HG03520 (cell line): ENCODE results near the gene KIAA1614.

ENCODE experiments used
- ATAC-seq: cut with Tn5 transposase; IDR thresholded peaks from one replicate; pipeline ENCODE4 v1.9.1; 2021; ENCODE audit warnings: mild to moderate bottlenecking, moderate library complexity; ENCODE audit not compliant: unreplicated experiment

KIAA1614 gene, protein sequence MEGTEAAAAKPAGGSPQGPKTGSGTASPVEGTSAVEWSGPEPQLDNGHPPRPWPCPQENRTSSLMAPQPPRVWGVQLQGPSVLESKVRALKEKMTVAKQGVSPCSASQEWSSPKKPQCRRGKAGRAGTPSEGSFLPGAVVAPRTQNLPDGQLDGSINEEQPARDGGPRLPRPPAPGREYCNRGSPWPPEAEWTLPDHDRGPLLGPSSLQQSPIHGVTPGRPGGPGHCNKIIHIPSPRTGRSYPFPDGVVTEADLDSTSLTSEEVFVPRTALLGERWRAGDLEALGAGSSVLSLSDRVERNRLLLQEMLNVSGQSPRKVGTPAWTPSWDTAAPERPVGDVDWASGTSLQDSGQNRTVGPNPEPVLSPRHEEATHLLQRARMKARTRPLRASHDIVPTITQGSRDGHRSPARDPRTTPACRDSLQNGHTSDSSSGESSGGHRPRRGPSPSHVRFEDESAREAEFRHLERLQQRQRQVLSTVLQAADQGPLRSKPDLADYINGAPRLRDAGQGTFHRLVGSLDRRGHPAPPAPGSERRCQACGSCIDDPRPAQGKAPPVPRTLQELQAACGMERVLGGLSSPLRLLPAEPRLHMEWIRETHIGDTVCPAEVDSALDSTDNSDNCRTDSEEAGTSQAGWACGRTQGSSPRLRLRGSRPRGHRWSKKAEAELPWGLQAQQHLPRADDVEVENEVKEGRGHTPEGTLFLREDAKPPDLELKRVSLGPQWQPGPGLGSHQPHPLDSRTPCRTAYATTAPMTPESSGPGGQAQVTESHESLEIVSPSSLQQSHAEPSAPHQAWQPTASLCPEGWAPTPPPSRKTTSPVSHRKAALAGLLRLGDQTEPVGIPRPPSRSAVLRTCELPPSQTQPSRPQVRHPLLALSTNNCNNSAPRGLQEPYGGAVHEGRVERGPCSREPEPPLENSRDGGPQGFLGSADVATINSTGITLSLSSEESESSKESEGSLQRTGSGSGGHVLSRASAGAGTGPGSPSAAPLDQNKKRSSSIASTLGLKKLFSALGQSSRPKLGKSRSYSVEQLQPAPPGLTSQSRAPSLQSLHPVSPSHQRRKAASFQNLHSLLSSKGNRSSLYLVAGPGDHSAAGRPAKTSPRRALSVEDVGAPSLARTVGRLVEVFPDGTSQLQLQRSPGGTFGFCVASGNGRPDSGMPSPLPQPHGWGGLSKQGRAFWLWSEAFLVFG

DNA sequence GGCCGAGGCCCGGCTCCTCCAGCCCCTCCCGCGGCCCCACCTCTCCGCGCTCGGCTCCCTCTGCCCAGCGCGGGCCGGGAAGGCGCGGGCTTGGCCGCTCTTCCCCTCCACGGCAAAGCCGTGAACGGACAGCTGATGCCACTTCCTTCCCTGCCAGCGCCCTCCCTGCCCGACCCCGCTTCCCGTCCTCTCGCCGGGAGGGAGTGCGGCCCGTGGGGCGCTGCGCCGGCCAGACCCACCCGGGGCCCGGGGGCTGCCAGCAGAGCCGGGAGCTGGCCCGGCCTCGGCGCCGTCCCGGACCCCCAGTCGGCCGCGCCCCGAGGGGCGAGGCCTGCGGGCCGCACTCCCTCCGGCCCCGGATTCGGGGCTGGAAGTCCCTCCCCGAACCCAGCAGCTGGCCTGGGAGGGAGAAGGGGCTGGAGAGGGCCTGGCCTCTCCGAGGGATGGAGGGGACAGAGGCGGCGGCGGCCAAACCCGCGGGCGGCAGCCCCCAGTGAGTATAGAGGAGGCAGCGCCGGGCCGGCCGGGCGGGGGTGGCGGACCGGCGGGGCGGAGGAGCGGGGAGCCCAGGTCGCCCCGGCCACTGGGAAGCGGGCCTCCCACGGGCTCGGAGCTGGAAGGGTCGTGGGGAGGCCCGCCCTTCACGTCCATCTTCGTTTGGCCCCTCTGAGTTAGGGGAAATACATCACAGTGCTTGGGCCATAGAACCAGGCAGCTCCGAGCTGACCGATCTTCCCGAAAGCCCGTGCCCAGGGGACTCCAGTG, at the start of gene KIAA1614:
TSS of gene KIAA1614 (plus strand) at position 97 of the 765 bp plus-strand sequence. CDS start at position 444, 347 bp downstream.
- no peak for ATAC-seq

DNA sequence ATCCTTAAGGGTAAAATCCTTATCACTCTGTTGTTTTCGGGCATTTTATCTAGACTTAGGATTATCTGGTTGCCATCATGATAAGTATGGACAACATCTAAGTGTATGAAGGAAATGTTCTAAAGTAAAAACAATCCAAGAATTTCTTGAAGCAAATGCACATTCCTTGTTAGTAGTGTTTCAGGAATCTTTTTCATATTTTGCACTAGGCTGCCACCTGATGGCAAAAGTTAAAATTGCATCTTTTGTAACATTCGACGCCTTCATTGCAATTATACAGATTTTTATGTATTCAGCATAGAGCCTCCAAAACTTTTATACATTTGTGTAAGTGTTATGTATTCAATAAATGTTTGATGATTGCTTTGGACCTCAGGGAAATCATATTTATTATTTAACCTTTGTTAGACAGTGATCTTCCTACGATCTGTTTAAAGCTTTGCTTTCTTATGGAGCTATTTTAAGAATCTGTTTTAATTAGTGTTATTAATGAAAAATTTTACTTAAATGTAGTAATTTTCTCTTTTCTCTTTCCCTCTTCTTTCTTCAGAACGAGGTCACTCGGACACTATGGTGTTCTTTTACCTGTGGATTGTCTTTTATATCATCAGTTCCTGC, 49.4 kb upstream of the KIAA1614 start:
- ATAC-seq: no peak

DNA sequence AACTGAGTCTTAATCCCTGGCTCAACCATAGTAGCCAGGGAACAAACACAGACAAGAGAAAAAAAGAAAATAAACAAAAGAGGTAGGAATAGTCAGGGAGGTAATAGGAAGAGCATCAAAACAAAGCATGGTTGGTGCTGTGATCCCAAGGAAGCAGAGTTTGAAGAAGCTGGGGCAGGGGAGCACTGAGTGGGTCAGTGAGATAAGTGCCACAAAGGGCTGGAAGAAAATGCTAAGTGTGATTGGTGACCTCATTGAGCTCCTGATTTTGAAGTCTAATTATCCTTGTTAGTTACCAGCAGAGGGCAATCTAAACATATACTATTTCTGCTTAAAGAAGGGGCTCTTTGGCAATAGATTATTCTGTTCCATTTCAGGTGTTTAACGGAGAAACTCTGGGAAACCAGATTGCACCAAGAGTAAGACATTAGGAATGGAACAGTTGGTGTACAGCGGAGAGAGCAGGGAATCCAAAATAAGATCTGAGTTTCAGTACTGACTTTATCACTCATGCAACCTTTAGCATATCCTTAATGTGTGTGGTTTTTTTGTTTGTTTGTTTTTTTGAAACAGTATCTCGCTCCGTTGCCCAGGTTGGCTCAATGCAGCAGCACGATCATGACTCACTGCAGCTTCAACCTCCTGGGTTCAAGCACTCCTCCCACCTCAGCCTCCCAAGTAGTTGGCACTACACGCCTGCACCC, 30.7 kb upstream of the KIAA1614 start:
- no peak for ATAC-seq

DNA sequence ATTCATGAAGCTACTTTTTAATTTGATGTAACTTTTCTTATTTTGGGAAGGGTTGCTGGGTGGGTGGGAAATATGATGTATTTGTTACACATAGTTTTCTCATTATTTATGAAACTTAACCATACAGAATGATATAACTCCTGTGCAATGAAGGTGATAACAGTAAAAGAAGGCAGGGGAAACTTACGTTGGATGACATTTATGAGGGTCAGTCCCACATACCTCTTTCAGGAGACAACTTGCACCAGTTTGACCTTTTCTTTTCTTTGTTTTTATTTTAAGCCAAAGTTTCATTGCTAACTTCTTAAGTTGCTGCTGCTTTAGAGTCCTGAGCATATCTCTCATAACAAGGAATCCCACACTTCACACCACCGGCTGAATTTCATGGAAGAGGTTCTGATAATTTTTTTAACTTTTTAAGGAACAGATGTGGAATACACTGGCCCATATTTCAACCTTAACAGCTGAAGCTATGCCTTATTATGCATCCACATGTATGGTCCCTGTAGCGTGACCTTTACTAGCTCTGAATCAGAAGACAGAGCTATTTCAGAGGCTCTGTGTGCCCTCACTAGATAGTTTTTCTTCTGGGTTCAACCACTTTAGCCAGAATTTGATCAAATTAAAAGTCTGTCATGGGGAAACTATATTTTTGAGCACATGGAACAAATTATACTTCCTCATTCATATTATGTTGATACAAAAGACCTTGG, 28.0 kb upstream of the KIAA1614 start:
- ATAC-seq: no peak

DNA sequence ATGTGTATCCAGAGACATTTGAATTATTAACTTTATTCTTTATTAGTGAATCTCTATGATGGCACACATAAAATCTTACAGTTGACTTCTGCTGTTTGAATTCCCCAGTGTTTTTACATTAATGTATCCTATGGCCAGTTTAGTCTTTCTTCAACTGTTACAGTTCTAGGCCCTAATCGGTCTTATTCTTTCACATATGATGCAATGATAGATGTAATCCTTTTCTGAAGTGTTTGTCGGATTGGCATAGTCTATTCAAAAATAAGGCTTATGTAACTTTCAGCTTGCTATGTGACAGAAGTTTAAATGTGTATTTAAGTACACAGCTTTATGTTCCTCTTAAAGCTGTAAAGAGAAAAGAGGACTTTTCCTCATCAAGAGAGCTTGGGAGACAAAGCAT, 26.4 kb upstream of the KIAA1614 start:
- ATAC-seq: no peak

DNA sequence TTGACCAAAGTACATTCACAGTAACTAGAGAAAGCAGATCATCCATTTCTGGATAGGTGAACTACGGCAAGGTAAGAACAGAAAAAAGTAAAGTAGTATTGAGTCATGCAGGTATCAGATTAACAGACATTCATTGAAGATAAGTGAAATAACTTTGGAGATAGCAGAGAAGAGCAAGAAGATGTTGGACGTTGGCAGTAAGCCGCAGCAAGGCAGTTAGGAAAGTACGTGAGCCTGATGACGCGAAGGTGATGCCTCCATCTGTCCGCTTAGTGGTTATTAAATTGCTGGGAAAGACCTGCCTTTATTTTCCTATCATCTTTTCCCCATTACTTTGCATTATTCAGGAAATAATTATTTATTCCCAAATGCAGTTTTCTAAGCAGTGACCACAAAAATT, 24.9 kb upstream of the KIAA1614 start:
- ATAC-seq: no peak

DNA sequence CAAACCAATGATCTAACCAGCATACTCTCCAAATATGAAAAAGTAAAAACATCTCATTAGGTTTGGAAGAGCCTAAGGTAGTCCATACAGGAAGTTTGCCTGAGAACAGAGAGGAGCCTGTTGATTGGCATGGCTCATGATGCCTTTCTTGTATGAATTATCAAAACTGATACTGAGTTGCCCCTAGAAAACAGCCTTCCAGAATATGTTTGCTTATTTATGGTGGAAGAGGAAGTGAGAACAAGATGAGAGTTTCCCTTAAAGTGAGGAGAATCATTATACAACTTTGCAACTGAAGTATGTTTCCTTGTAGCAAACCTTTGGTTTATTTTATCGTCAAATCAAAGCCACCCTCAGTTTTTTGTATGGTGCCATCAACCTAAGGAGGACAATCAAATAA, 23.8 kb upstream of the KIAA1614 start:
- no peak for ATAC-seq

DNA sequence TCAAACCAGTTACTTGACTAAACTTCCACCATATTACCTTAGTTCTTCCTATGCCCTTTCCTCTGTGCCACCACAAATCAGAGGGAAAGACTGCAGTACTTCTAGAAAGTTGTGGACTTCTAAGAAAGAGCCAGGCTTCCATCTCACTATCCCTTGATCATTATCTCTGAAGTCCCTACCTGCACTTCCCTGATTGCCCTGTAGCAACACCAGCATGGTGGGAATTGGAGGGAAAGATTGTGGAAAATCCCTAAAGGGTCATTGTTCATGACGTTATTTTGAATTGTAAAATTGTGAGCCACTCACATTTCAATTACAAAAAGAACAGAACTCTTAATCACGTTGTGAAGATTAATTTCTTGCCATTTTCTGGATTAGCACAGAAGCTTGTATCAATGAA, 23.4 kb upstream of the KIAA1614 start:
- no peak for ATAC-seq

DNA sequence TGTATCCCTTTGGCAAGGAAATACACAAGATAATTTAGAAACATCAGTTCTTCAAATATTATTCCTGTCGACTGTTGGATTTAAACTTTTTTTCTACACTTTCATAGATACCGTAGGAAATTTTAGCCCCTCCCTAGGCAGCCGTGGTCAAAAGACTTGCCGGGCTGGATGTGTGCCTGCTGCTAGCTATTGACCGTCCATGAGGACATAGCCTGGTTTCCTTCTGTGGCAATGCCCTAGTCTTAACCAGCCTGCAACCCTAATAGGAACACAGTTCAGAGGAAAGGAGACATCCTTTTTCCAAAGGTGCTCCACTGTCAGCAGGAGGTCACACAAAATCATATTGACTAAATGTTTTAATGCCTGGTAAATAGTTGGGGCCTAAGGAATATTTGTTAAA, 20.4 kb upstream of the KIAA1614 start:
- ATAC-seq: no peak

DNA sequence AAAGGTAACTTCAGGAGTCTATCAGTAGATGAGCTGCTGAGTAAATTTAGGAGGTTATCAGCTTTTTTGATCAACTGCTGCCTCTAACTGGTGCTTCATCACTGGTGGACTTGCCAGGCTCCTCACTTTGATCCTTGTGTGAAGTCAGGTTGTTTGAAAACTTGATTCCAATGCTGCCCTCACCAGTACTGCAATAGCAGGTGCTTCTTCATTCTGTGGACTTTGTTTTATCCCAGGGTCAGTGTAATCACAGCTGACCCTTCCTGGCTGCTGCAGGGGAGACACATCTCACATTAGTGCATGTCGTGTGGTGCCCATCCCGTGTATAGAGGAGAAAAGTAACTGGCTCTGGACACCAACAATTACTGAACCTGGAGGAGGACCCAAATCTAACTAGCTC, 20.0 kb upstream of the KIAA1614 start:
- ATAC-seq: no peak

DNA sequence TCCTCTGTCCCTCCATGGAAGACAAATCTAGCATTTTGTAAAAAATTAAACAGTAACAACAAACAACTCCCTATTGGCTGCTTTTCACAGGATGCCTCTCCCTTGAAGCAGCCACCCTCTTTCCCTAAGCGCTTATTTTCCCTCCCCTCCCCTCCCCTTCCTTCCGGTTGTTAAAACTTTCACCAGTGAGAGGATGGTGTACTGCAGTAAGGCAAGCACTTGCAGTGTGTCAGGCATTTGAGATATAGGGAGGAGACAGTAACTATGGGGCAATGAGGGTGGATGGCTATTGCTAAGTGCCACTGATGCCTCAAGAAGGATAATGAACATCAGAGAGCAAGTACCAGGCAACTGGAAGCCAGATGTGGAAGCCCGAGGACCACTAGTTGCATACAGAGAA, 19.1 kb upstream of the KIAA1614 start:
- no peak for ATAC-seq

DNA sequence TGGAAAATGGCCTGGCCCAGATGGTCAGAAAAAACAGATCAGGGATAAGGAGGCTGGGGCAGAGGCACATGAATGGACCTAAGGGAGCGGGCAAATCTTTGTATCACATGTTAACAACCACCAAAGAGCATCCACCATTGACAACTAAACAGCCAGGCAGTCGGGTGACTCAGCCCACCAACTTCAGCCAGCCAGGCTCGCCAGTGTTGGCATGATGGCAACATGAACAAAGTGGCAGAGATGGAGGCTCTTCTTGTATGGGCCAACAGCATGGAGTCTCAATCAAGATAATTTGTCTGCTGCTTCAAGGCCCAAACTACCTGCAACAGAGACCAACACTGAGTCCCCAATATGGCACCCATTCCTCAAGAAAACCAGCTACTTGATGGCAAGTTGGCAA, 16.5 kb upstream of the KIAA1614 start:
- ATAC-seq: no peak

DNA sequence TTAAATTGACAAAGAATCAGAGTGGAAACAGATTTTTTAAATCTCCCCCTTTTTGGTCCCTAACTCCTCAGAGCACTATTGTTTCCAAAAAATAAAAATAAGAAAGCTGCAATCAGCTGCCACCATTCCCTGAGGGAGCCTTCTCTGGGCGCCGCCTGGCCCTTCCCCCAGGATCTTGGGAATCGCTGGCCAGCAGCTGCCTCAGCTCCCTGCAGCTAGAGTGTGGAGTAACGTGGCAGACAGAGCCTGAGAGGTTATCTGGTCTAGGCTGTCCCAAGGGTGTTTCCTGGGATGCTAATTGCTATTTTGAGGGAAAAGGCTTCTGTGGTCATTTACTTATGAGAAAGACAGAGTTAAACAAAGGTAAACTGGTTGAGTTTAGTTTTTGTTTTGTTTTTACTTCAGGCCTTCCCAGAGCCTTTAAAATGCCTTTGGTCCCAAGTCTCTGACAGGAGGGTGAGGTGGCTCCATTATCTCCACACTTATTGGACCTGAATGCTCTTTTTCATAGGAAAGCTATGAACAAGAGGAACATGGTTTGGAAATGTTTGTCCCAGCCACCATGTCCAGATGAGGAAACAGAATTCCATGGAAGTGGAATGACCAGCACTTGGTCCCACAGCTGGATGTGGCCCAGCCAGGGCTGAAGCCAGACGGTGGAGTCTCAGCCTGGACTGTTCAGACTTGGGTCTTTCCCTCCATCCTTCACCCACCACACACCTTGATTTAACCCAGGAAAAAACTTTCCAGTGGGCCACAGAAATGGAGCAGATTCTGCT, 14.1 kb upstream of the KIAA1614 start:
- ATAC-seq: no peak

DNA sequence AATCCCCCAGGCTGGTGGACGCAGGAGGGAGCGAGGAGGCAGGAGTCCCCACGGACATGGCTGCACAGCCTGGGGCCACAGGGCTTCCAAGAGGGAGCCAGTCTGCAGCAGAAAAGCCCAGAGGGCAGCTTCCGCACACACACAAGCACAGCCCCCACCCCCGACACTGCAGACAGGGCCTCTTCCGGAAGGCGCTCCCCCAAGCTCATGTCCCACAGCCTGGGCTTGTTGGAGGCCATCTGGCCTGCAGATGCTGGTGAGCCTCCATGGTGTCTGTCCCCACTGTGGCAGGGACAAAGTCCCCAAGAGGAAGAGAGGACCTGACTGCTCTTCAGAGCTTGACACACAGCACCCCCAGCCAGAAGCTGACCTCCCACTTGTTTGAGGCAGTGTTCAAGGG, 13.4 kb upstream of the KIAA1614 start:
- no peak for ATAC-seq

DNA sequence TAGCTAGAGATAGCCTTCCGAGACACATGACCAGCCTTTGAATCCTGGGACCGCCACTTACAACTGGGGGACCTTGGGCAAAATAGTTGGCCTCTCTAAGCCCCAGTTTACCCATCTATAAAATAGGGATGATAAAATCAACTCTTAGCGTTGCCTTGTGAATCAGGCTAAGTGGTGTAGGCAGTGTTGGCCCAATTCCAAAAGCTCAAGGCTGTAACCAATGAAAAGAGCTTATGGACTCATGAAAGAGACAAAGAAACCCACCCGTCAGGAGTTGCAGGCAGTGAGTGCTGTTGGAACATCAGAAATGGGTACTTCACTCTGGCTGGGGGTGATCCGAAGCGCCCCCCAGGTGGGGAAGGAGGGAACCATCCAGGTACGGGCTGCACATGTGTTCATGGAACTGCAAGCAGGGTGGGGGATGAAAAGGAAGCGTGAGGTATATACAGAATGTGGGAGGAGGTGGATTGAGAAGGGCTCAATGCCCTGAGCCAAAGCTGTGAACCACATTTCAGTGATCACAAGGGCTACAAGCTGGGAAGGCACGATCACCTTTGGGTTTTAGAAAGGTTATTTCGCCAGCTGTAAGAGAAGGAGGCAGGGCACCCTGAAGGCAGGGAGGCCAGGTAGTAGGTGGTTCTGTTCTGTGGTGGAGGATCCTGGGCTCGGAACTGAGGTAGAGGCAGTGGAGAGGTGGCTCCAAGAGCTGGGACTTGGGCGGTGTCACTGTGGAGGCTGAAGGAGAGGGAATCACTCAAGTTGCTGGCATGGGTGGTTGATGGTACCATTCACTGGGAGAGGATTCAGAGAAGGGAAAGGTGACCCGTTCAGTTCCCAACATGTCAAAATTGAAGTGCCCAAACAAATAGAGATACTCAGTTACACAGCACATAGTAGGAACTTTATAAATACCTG, 11.4 kb upstream of the KIAA1614 start:
- no peak for ATAC-seq

DNA sequence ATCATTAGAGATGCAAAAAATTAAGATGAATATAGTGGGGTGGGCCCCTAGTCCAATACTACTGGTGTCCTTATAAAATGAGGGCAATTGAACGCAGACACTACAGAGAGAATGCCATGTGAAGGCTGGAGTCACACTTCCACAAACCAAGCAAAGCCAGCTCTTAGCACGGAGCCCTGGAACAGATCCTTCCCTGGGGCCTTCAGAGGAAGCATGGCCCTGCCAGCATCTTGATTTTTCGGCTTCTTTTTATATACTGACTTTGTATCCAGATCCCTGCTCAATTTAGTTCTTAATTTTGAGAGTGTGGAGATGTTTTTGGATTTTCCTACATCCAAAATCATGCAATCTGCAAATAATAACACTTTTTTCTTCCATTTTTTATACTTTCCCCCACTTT, 10.2 kb upstream of the KIAA1614 start:
- no peak for ATAC-seq

DNA sequence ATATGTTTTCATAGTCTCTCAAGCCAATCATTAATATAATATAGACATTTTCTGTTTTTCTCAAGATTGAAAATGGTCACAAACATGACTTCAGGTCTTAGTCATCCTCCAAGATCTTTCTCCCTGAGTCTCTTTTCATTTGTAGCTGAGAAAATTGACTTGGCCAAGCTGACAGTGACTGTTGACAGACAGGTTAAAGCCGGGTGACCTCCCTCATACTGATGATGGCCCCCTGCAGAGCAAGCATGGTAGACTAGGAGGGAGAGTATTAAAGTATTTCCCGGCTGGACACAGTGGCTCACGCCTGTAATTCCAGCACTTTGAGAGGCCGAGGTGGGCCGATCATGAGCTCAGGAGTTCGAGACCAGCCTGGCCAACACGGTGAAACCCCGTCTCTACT, 6.8 kb upstream of the KIAA1614 start:
- ATAC-seq: no peak
